ENCODE results near the gene AFG1L. TPM values are rescaled to one million over a fixed set of nuclear protein-coding genes. Genes with fewer than 3 reads are reported as not detected.
"Not testable (repeated sequence)": the region's sequence is repeated elsewhere in the genome, so short reads cannot be mapped to it uniquely, and the experiment has no call there.

The AFG1L gene
- 9.4 TPM for total RNA-seq (ENCODE audit: unreplicated experiment)
- long read RNA-seq, full-length matches to known transcripts, result 2 of 2 reads
- long read RNA-seq, partial matches to known transcripts, result 0 of 2 reads
- long read RNA-seq, other reads (novel, unspliced or antisense), result 0 of 2 reads

- Mint-ChIP-seq H3K27ac (ENCODE audit: unreplicated experiment) (peak within 1 kb of the TSS; percentile 98), H3K36me3 (ENCODE audit: unreplicated experiment) (no peaks in the 10 kb centered on the region), H3K27me3 (ENCODE audit: unreplicated experiment) (no peaks in the 10 kb centered on the region), H3K9me3 (ENCODE audit: unreplicated experiment) (peaks cover 5% of the 10 kb centered on the region), H3K4me1 (ENCODE audit: low read depth, unreplicated experiment) (peaks cover 7% of the 10 kb centered on the region), H3K4me3 (ENCODE audit: unreplicated experiment) (peak within 1 kb of the TSS; percentile 98)
- peak; percentile 94 for DNase-seq
- TF ChIP-seq CTCF (IDR thresholded peaks at IDR 0.05; ENCODE audit: partially characterized antibody, unreplicated experiment), result no peak
Measured at GRCh38 chr6:108294727-108295625, at the start of gene AFG1L. Gene AFG1L, plus strand, starts transcription at chr6:108295054. Its CDS starts 26 bp downstream, at chr6:108295080.

DNA sequence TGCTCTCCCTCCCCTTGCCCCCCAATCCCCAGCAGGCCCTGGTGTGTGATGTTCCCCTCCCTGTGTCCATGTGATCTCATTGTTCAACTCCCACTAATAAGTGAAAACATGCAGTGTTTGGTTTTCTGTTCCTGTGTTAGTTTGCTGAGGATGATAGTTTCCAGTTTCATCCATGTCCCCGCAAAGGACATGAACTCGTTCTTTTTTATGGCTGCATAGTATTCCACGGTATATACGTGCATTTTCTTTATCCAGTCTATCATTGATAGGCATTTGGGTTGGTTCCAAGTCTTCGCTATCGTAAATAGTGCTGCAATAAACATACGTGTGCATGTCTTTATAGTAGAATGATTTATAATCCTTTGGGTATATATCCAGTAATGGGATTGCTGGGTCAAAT is 49.8 kb upstream of the AFG1L start:
- DNase-seq; H3K27ac Mint-ChIP-seq (ENCODE audit: unreplicated experiment); H3K27me3 Mint-ChIP-seq (ENCODE audit: unreplicated experiment); H3K9me3 Mint-ChIP-seq (ENCODE audit: unreplicated experiment); H3K4me3 Mint-ChIP-seq (ENCODE audit: unreplicated experiment); H3K4me1 Mint-ChIP-seq (ENCODE audit: low read depth, unreplicated experiment): not testable (repeated sequence)
- H3K36me3 Mint-ChIP-seq (ENCODE audit: unreplicated experiment), result peaks cover 19% of the 10 kb centered on the region

DNA sequence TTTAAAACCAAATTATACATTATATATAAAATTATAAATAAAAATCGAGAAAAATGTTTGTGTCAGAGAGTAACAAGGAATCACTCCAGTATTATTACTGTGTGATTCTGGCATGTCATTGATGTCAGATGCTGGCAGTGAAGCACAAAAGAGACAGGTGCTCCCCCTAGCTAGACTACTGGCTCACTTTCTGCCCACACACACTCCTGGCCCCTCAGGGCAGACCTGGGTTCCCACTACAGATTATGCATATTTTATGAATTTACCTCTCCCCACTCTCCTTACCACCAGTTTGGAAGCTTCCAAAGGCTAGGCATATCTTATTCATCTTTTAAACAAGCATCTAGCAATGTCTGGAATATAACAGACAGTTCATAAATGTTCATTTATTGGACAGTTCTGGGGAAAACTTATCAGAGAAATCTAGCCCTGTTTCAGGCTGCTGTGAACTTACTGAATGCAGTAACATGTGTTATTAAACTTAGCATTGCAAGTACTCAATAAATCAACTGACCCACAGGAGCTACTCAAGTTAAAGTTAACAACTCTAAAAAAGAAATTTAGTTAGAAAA is 46.8 kb upstream of the AFG1L start:
- no peak for TF ChIP-seq CTCF (IDR thresholded peaks at IDR 0.05; ENCODE audit: partially characterized antibody, unreplicated experiment)
- Mint-ChIP-seq H3K9me3 (ENCODE audit: unreplicated experiment) (no peaks in the 10 kb centered on the region), H3K36me3 (ENCODE audit: unreplicated experiment) (peaks cover 9% of the 10 kb centered on the region), H3K27ac (ENCODE audit: unreplicated experiment) (no peak overlapping the region), H3K4me1 (ENCODE audit: low read depth, unreplicated experiment) (no peaks in the 10 kb centered on the region), H3K27me3 (ENCODE audit: unreplicated experiment) (no peaks in the 10 kb centered on the region), H3K4me3 (ENCODE audit: unreplicated experiment) (no peak overlapping the region)
- no peak for DNase-seq

DNA sequence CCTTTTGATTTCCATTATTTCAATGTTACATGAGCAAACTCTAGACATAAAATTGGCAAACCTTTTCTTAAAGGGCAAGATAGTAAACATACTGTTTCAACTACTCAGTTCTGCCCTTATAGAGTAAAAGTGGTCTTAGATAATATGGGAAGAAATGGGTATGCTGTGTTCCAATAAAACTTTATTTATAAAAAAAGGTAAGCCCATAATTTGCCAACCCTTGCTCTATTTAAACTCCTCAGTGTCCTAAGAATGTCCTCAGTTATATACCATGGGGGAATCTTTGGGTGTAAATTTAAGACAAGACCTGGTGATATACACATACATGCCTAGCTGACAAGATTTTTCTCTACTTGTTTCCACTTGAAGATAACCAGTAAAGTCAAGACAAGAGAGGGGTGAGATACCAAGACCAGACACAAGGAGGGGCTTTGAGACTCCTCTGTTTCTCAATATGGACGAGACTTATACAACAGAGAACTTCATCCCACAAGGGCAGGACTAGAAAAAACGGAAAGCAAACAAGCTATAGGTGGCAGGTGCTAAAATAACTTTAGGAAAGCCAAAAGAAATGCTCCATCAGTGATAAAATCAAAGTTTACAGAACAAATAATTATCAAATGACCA is 44.5 kb upstream of the AFG1L start:
- no peak for DNase-seq
- Mint-ChIP-seq H3K9me3 (ENCODE audit: unreplicated experiment) (no peaks in the 10 kb centered on the region), H3K27ac (ENCODE audit: unreplicated experiment) (no peak overlapping the region)

More for the DNA sequence above, 44.5 kb upstream of the AFG1L start:
- Mint-ChIP-seq H3K4me1 (ENCODE audit: low read depth, unreplicated experiment) (no peaks in the 10 kb centered on the region), H3K36me3 (ENCODE audit: unreplicated experiment) (peaks cover 6% of the 10 kb centered on the region), H3K4me3 (ENCODE audit: unreplicated experiment) (no peak overlapping the region), H3K27me3 (ENCODE audit: unreplicated experiment) (no peaks in the 10 kb centered on the region)
- peak; percentile 38 for TF ChIP-seq CTCF (IDR thresholded peaks at IDR 0.05; ENCODE audit: partially characterized antibody, unreplicated experiment)

Data from glutamatergic neuron (in vitro differentiated cells).